Vagina (tissue), 2 donors: Measurements from ENCODE around the gene OBSL1.

ENCODE experiments used
- CTCF ChIP-seq, 3 experiments: fragments of 450-650 bp in 2 of 3; fragments of 200-600 bp in 1 of 3; sonication (generic) in 1 of 3; IDR thresholded peaks; one replicate each; pipeline ENCODE4 v1.5.1; 2017 to 2019; ENCODE audit warnings: antibody characterized with exemption in 3 of 3, mild to moderate bottlenecking in 2 of 3, moderate library complexity in 2 of 3
- POLR2A ChIP-seq, 2 donors: fragments of 450-650 bp; IDR thresholded peaks; one replicate each; pipeline ENCODE4 v1.6.1; 2017; ENCODE audit warnings: antibody characterized with exemption in 2 of 2, mild to moderate bottlenecking in 2 of 2, moderate library complexity in 2 of 2
- POLR2AphosphoS5 ChIP-seq, 2 donors: sonication (generic); formaldehyde crosslinking; IDR thresholded peaks; one replicate each; pipeline ENCODE4 v1.9.0; 2017; ENCODE audit warnings: antibody characterized with exemption in 2 of 2, mild to moderate bottlenecking in 2 of 2, low read depth in 1 of 2; ENCODE audit not compliant: insufficient read depth in 1 of 2

- TF ChIP-seq POLR2AphosphoS5 (IDR thresholded peaks at IDR 0.05; ENCODE audit: insufficient read depth in 1 of 2, low read depth in 1 of 2) (no peak), CTCF (IDR thresholded peaks at IDR 0.05) (no peak), POLR2A (IDR thresholded peaks at IDR 0.05) (no peak)
These were observed 39.5 kb downstream of the OBSL1 start for GRCh38 chr2:219531639-219532377.
